ENCODE measurements around the gene NLRP1. TPM values are rescaled to one million over a fixed set of nuclear protein-coding genes. Genes with fewer than 3 reads are reported as not detected.

NLRP1 gene
- total RNA-seq, 4 donors from 2014 or later, result 23.3 to 72.5 (median 39.5) TPM

DNA sequence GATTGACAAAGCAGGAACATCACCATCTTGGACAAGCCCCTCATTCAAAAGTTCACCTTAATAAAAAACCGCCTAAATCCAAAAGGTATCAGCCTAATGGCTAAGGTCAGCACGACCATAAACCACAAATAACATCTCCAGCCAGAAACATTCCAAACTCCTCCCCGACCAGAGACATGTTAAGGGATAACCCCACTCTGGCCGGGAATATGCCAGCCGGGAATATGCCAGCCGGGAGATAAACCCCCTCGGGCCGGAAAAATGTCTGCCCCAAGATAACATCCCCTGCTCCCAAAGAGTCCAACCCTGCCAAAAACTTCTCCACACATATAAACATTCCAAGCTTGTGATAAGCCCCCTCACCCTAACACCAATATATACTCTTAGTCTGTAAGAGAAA, 116.9 kb downstream of the NLRP1 start:
- TF ChIP-seq, protein P1, sequence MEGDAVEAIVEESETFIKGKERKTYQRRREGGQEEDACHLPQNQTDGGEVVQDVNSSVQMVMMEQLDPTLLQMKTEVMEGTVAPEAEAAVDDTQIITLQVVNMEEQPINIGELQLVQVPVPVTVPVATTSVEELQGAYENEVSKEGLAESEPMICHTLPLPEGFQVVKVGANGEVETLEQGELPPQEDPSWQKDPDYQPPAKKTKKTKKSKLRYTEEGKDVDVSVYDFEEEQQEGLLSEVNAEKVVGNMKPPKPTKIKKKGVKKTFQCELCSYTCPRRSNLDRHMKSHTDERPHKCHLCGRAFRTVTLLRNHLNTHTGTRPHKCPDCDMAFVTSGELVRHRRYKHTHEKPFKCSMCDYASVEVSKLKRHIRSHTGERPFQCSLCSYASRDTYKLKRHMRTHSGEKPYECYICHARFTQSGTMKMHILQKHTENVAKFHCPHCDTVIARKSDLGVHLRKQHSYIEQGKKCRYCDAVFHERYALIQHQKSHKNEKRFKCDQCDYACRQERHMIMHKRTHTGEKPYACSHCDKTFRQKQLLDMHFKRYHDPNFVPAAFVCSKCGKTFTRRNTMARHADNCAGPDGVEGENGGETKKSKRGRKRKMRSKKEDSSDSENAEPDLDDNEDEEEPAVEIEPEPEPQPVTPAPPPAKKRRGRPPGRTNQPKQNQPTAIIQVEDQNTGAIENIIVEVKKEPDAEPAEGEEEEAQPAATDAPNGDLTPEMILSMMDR (IDR thresholded peaks at IDR 0.05; ENCODE audit: low read depth), result no peak

DNA sequence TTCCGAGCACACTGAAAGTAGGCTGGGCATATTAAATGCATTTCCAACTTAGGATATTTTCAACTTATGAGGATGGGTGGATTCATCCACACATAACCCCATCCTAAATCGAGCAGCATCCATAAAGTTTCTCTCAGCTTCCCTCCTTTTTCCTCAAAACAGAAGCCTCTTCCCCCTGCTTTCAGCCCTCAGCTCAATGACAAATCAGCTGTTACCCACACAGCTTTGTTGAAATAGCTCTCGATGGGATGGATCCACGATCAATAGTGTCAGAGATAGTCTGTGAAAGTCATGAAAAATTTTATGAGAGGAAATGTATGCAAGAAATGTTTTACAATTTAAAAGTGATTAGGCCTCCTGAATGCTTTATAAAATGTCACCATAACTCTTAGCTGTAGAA, 118.0 kb downstream of the NLRP1 start:
- TF ChIP-seq, protein P1 (IDR thresholded peaks at IDR 0.05; ENCODE audit: low read depth), result no peak

DNA sequence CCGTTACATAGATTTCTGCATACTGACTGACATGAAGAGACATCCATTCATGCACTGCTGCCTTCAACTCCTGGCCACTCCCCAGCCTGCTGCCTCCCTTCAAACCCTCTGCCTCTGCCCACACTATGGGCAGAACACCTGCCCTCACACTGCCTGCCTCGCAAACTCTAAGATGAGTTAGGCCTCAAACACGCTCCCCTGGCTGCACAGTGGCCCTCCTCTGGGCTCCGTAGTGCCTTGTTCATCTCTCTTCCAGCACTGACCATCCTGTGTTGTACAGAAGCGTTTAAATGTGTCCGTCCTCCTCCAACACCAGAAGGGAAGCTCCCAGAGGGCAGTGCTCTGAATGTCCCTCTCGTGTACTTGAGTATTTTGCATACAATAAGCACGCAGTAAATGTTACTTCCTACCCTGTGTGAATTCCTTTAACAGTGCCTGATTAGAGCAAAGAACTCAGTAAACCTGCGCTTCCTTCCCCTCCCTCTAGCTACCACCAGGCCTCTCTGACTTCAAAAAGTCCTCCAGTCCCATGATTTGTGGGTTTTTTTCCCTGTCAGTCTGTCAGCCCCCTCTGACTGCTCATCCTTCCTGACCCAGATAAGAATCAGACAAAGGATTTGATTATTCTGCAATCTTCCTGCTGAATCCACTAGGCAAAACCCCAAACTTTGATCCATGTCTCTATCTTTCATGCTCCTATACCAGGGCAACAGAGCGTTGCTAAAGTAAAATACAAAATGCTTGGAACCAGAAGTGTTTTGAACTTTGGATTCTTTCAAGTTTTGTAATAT, 119.4 kb downstream of the NLRP1 start:
- TF ChIP-seq, protein P1 (IDR thresholded peaks at IDR 0.05; ENCODE audit: low read depth), result no peak

Other genes with a start within 250 kb of the NLRP1 start
- 100 to 1,000 TPM in 1 of 4 donors, 10 to 100 TPM in 3; 58.8 to 104 (median 64.6) TPM for gene NUP88, start 164.8 kb downstream of the NLRP1 start, total RNA-seq
- gene RPAIN, start 164.3 kb downstream of the NLRP1 start, total RNA-seq, result 10 to 100 TPM; 35.9 to 53.0 (median 40.6) TPM
- 10 to 100 TPM; 54.4 to 85.3 (median 73.3) TPM for gene C1QBP, start 145.4 kb downstream of the NLRP1 start, total RNA-seq
- gene DHX33, start 115.5 kb downstream of the NLRP1 start, total RNA-seq, result 1 to 10 TPM; 7.8 to 9.3 (median 8.2) TPM
- 10 to 100 TPM; 25.8 to 55.9 (median 32.8) TPM for gene DERL2, start 98.3 kb downstream of the NLRP1 start, total RNA-seq
- gene MIS12, start 97.9 kb downstream of the NLRP1 start, total RNA-seq, result 10 to 100 TPM in 3 of 4 donors, 1 to 10 TPM in 1; 8.7 to 17.1 (median 12.3) TPM